Thyroid gland (tissue), 4 donors: ENCODE data around the gene R3HDML.
"Not testable (repeated sequence)": the region's sequence is repeated elsewhere in the genome, so short reads cannot be mapped to it uniquely, and the experiment has no call there.

Experiments
- CTCF ChIP-seq, 6 experiments: fragments of 200-600 bp in 3 of 6; fragments of 450-650 bp in 3 of 6; sonication (generic) in 3 of 6; IDR thresholded peaks; one replicate each; pipeline ENCODE4 v1.5.1; 2016 to 2019; ENCODE audit warnings: antibody characterized with exemption in 6 of 6, mild to moderate bottlenecking in 2 of 6, inconsistent platforms in 1 of 6, moderate library complexity in 1 of 6
- POLR2A ChIP-seq, 2 donors: fragments of 450-650 bp; IDR thresholded peaks; one replicate each; pipeline ENCODE4 v1.6.1; 2017; ENCODE audit warnings: antibody characterized with exemption in 2 of 2, mild to moderate bottlenecking in 2 of 2, moderate library complexity in 1 of 2

- not testable (repeated sequence) for TF ChIP-seq CTCF, POLR2A (IDR thresholded peaks at IDR 0.05)
Observed at GRCh38 chr20:44327748-44328147, 9.1 kb upstream of the R3HDML start.
